Fibroblast of skin of left quadriceps (primary cell): ENCODE results near the gene IL1RAPL1.
"Not testable (repeated sequence)": the region's sequence is repeated elsewhere in the genome, so short reads cannot be mapped to it uniquely, and the experiment has no call there.

ENCODE experiments used
- DNase-seq, 2 experiments: peaks; one replicate each; pipeline ENCODE4 v3.0.0-alpha.2; 2013; ENCODE audit warnings: low read depth in 2 of 2

The IL1RAPL1 gene

DNA sequence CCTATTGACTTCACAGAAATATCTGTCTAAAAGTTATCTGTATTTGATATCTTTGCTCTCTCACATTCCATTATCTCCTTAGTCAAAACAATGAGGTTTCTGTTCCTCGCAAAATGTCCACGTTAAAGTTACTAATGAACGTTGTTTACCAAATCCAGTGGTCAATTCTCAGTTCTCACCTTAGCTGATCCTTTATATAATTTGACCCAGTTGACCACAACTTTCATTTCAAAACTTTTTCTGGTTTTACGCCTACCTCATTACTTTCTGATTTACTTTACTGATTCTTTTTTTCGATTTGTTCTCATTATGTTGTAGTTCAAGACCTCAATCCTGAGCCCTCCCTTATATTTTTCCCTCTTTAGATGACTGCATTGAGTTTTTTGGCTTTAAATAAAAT, 186.6 kb downstream of the IL1RAPL1 start:
- no peak for DNase-seq

GRCh38 chrX:28787206-28787605, 200.0 kb downstream of the IL1RAPL1 start:
- DNase-seq: peak; percentile 20

- DNase-seq: not testable (repeated sequence)
These were observed 213.4 kb downstream of the IL1RAPL1 start for GRCh38 chrX:28800671-28801070.

DNA sequence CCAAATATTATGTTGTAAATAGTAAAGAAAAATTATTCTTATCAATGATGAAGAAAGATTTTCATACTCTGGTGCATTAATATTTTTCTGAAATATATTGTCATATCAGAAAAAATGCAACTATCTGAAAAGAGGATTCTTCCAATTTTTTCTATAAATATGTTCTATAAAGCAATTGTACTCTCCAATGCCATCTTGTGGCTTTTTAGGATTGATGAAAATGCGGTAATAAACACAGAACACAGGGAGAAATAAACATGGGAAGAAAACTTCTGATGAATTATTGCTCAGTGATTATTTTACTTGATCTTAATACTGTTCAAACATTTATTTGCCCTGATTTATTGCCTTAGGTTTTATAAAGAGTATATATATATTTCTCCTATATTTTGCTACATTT, 215.4 kb downstream of the IL1RAPL1 start:
- DNase-seq: no peak

GRCh38 chrX:28835991-28836390, 248.7 kb downstream of the IL1RAPL1 start:
- no peak for DNase-seq

DNA sequence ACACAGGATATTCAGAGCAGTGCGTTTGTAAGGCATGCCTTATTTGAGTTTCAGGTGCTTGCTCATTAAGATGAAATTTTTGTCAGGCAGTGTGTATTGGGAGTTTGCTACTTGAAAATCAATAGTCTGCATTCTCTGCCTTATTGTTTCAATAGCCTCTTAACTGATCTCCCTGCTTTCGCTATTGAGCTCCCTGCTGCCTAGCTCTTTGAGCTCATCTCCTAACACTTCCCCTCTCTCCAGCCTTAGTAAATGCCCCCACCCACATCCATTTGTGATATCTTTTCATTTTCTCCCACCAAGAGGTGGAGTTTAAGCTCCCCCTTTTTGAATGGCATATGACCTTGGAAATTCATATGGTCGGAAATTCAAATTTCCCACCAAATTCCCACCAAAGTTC, 256.6 kb downstream of the IL1RAPL1 start:
- no peak for DNase-seq

DNA sequence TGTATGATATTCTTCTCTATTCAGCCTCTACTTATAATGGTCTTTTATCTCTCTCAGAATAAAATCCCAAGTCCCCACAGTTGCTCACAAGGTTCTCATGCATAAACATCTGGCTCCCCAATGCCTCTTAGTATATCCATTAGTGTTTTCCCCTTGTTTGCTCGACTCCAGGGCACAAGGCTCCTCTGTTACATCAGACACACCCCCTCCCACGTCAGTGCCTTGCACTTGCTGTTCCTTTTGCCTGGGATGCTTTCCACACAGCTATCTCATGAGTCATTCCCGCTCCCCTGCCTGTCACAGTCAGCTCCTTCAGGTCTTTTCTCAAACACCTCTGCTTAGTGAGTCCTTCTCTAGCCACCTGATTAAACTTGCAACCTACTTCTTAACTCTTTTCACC, 260.2 kb downstream of the IL1RAPL1 start:
- DNase-seq: no peak

DNA sequence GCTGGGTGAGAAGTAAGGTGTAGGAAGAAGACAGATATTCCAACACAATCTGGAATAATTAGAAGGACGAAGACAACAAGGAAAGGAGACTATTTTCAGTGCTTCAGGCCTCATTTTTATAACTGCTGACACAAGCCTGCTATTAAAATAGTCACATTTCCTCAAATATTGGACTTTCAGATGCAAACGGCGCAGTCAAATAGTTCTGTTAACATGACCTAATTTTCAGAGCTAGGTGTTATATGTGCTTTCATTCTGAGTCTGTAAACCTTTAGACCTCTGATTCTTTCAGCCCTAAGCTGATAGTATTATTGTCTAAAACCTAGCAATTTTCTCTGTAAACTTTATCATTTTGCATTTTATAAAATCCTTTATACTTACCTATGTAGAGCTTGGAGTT, 261.5 kb downstream of the IL1RAPL1 start:
- DNase-seq: no peak

DNA sequence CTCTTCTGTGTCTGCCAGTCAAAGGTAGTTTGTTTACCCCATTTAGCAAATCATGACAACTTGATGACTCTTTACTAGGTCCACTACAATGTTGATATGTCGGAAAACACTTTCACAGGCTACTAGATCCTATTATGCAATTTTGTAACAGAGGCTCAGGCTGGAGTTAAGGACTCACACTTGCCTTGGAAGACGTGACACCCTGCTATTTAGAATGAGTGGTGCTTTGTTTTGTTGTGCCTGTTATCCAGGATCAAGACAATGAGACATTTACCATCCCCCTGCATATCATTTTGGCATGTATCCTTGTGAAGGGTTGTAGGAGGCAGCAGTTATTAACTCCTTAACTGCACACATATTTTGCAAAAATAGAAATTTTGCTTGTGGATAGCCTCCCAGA, 263.7 kb downstream of the IL1RAPL1 start:
- no peak for DNase-seq

DNA sequence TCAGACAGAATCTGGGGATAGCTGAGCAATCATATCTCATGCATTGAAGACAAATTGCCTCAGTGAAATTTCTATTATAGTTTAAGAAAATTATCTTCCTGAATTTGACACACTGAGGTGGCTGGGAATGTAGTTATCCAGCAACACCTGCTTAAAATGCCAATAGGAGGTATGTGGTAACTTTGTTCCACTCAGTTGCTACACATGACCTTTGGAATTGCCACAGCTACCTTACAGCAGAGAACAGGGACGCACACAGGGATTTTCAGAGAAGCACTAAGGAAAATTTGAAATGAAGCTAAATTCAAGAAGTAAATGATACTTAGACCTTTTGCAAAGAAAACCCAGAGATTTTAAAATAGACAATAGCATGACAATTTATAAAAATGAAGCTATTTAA, 264.6 kb downstream of the IL1RAPL1 start:
- DNase-seq: no peak

DNA sequence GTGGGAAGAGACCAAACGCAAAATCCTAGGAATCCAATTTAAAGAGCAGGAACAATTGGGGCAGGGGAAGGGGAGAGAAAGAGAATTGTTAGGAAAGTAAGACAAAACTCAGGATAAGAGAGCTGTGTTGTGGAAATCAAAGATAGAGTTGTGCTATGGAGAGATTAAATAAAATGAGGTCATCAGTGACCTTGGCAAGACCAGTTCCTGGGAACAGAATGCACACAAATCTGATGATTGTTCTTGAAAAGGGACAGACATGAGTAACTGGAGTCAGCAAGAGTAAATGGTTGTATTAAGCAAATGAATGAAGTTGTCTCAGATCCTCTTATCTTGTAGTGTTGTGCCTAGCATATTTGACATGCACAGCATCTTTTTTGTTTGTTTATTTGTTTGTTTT, 267.4 kb downstream of the IL1RAPL1 start:
- DNase-seq: no peak

DNA sequence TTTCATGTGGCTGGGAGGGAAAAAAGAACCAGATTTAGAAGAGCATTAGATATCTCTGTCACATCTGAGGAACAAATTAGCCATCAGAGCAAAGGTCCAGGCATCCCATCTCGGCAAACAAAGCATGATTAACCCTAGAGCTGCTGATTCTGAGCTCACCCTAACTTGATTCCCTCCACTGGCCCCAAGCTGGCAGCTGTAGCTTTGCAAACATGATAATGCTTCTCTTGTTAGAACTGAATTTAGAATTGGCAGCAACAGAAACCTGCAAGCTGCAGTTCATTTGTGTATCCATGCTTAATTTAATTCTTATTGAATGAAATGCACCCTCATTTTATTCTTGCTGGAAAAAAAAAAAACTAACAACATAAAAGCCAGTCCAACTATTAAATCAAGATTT, 289.2 kb downstream of the IL1RAPL1 start:
- DNase-seq: no peak

GRCh38 chrX:28876901-28877300, 289.7 kb downstream of the IL1RAPL1 start:
- DNase-seq: no peak

DNA sequence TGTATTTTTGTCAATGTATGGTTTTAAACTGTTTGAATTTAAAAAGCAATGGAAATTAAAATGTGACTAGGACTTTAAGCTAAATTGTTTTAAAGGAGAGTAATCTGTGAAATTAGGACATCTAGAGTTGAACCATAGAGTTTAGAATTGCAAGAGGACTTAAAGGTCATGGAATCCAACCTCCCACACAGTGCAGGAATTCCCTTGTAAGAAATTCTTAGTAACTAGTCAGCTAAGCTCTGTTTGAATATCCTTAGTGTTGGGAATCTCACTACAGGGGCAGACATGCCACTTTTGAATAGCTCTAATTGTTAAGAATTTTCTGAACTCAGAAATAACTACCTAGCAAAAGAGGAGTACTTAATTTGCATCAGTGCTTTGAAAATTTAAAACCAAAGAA, 292.9 kb downstream of the IL1RAPL1 start:
- DNase-seq: no peak

DNA sequence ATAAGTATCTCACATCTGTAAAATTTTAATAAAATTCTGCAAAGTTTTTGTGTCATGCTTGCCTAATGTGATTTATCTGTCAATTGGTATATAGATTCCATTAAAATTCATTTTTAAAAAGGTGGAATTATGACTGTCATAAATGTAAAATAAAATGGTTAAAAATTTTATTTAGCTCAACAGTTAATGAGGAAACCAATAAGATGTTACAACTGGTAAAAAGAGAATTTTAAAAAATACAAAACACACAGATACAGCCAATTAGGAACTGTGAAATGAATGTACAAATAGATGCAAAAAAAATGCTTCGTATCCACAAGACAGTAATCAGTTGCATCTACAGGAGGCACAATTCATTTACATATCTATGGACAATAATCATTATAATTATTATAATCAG, 297.6 kb downstream of the IL1RAPL1 start:
- DNase-seq: no peak

DNA sequence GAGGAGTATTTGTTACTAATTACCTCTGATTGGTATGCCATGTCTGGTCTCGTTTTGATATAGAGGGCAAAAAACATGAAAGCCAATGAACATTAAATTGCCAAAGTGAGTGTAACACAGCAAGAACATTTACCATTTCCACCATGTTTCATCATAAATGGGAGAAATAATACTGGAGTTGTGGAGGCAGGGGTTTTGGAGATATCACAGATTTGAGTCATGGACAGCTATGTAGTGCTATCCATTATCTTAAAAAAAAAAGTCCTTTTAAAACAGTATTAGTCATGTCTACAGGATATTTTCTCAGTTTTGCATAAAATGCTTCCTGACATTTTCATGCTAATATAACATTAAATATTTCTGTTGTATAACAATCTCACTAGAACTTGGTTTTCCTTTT, 301.2 kb downstream of the IL1RAPL1 start:
- DNase-seq: peak in 1 of 2 experiments; percentile 20

GRCh38 chrX:28889591-28890090, 302.4 kb downstream of the IL1RAPL1 start:
- no peak for DNase-seq

- DNase-seq: no peak
These were observed 314.4 kb downstream of the IL1RAPL1 start for GRCh38 chrX:28901637-28902036.

DNA sequence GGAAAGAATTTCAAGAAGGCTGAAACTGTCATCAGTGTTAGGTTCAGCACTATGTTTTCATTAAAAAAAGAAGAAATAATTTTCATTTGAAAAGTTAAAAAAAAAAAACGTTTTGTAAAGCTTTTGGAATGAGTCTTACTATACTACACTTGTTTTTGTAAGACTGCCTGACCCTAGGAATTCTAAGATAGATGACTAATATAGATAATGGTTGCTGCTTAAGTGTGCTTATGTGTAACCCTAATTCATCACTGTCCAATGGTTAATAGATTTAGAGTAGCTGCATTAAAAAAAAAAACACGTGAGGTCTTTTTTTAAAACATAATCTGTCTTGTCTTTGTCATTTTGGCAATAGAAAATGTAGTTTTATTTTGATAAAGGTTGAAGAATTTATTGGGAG, 323.2 kb downstream of the IL1RAPL1 start:
- DNase-seq: no peak

- no peak for DNase-seq
These were observed 333.1 kb downstream of the IL1RAPL1 start for GRCh38 chrX:28920153-28920943.

GRCh38 chrX:28922106-28922505, 334.9 kb downstream of the IL1RAPL1 start:
- DNase-seq: no peak

DNA sequence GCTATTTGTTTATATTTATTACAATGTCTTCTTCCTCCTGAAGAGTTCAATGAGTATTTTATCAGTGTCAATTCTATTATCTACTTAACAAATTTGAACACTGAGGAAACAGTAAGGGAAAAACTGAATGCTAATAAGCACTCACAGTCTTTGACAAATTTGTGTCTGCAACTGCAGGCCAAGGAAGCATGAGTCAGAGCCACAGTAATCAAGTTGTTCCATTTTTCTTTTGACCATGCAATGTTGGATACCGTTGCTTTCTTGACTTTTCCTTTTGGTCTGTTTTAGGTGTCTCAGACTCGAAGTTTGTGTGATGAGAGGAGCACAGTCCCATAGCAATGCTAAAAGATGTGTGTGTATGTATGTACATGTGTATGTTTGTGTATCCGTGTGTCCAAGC, 359.6 kb downstream of the IL1RAPL1 start:
- no peak for DNase-seq

DNA sequence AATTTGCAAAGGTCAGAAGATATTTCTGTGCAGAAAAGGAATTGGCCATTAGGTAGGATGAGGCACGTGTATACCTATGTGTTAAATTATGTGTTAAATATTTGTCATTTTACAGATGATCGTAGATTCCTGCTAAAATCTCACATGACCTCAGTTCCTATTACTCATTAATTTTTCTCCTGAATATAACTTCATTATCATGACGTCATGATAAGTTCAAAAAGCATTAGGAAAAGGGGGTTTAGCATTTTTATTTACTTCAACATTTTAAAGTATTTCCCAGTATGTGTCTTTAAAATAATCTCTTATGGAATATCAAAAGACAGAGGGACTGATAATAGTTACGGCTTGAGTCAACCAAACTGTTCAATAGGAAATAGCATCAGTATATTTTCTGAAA, 372.8 kb downstream of the IL1RAPL1 start:
- DNase-seq: no peak

GRCh38 chrX:28966331-28966730, 379.1 kb downstream of the IL1RAPL1 start:
- DNase-seq: no peak
